Ishikawa (cell line): ENCODE data around the gene TPST2.

Experiments used
- CEBPB ChIP-seq: IDR thresholded peaks from 2 replicates; pipeline ENCODE4 v1.6.1; 2012
- EGR1 ChIP-seq: IDR thresholded peaks from 2 replicates; pipeline ENCODE4 v1.6.1; 2012
- EP300 ChIP-seq: IDR thresholded peaks from 2 replicates; pipeline ENCODE4 v1.6.1; 2012; ENCODE audit warnings: borderline replicate concordance
- FOXM1 ChIP-seq: IDR thresholded peaks from 2 replicates; pipeline ENCODE4 v1.6.1; 2012; ENCODE audit warnings: low read depth, borderline replicate concordance
- MAX ChIP-seq: IDR thresholded peaks from 2 replicates; pipeline ENCODE4 v1.6.1; 2012
- NFIC ChIP-seq: IDR thresholded peaks from 2 replicates; pipeline ENCODE4 v1.6.1; 2012
- RAD21 ChIP-seq: IDR thresholded peaks from 2 replicates; pipeline ENCODE4 v1.6.1; 2012; ENCODE audit warnings: low read depth
- REST ChIP-seq: IDR thresholded peaks from 2 replicates; pipeline ENCODE4 v1.6.1; 2012; ENCODE audit warnings: low read depth, mild to moderate bottlenecking
- TAF1 ChIP-seq: IDR thresholded peaks from 2 replicates; pipeline ENCODE4 v1.6.1; 2012; ENCODE audit warnings: low read depth, mild to moderate bottlenecking
- USF1 ChIP-seq: IDR thresholded peaks from 2 replicates; pipeline ENCODE4 v1.6.1; 2012
- ZBTB7A ChIP-seq: IDR thresholded peaks from 2 replicates; pipeline ENCODE4 v1.6.1; 2012; ENCODE audit warnings: low read depth

GRCh38 chr22:26636296-26636695, 46.4 kb upstream of the TPST2 start:
- TF ChIP-seq MAX (no peak), TAF1 (no peak), CEBPB (no peak), EGR1 (no peak), FOXM1 (no peak), EP300 (no peak), USF1 (no peak), NFIC (no peak), REST (no peak), RAD21 (no peak), ZBTB7A (no peak)
